NCI-H69 (cell line): Measurements from ENCODE around the gene MAN1C1.
"Not testable (repeated sequence)": the region's sequence is repeated elsewhere in the genome, so short reads cannot be mapped to it uniquely, and the experiment has no call there.

Experiments
- DNase-seq: peaks from one replicate; lab custom pipeline; 2025; lab: John Stamatoyannopoulos, UW

The MAN1C1 gene

GRCh38 chr1:25657883-25658760, 41.5 kb downstream of the MAN1C1 start:
- no peak for DNase-seq

GRCh38 chr1:25658791-25659431, 42.3 kb downstream of the MAN1C1 start:
- no peak for DNase-seq

GRCh38 chr1:25661043-25661815, 44.6 kb downstream of the MAN1C1 start:
- peak; percentile 46 for DNase-seq

GRCh38 chr1:25662061-25662460, 45.5 kb downstream of the MAN1C1 start:
- no peak for DNase-seq

- not testable (repeated sequence) for DNase-seq
These were observed 46.4 kb downstream of the MAN1C1 start for GRCh38 chr1:25662959-25663358.

GRCh38 chr1:25664357-25665199, 48.0 kb downstream of the MAN1C1 start:
- DNase-seq = peak; percentile 89

- DNase-seq = peak; percentile 30
These were observed 49.9 kb downstream of the MAN1C1 start for GRCh38 chr1:25666460-25666859.

- DNase-seq = no peak
These were observed 52.5 kb downstream of the MAN1C1 start for GRCh38 chr1:25668931-25669573.

- DNase-seq = no peak
These were observed 53.4 kb downstream of the MAN1C1 start for GRCh38 chr1:25669781-25670567.

GRCh38 chr1:25671929-25672328, 55.3 kb downstream of the MAN1C1 start:
- no peak for DNase-seq

GRCh38 chr1:25672763-25673409, 56.3 kb downstream of the MAN1C1 start:
- DNase-seq = peak; percentile 22

GRCh38 chr1:25673456-25673855, 56.9 kb downstream of the MAN1C1 start:
- no peak for DNase-seq

- no peak for DNase-seq
These were observed 57.6 kb downstream of the MAN1C1 start for GRCh38 chr1:25673962-25674806.

GRCh38 chr1:25674807-25675084, 58.2 kb downstream of the MAN1C1 start:
- DNase-seq = no peak

- DNase-seq = peak; percentile 76
These were observed 59.3 kb downstream of the MAN1C1 start for GRCh38 chr1:25675729-25676476.

GRCh38 chr1:25676488-25676887, 59.9 kb downstream of the MAN1C1 start:
- peak; percentile 94 for DNase-seq

- DNase-seq = peak; percentile 35
These were observed 60.7 kb downstream of the MAN1C1 start for GRCh38 chr1:25677193-25677773.

- DNase-seq = no peak
These were observed 62.6 kb downstream of the MAN1C1 start for GRCh38 chr1:25679171-25679570.
